Spleen (tissue), 7 donors: Measurements from ENCODE around the gene PICK1.

Experiments
- POLR2A ChIP-seq, 3 donors: fragments of 450-650 bp; IDR thresholded peaks; one replicate each; pipeline ENCODE4 v1.5.1; 2017; ENCODE audit warnings: antibody characterized with exemption in 3 of 3, mild to moderate bottlenecking in 1 of 3
- TF ChIP-seq, protein P1 (sequence below), 11 experiments: fragments of 200-600 bp in 7 of 11; fragments of 450-650 bp in 4 of 11; sonication (generic) in 4 of 11; IDR thresholded peaks in 8 of 11; conservative IDR thresholded peaks in 3 of 11; 1 replicate in 7 of 11; 2 replicates in 4 of 11; pipeline versions ENCODE4 v1.4.0 to v1.8.0; 2016 to 2021; ENCODE audit warnings: antibody characterized with exemption in 11 of 11, inconsistent platforms in 4 of 11, mild to moderate bottlenecking in 1 of 11
- donor health status: DM: no; HTN: no; CAD: no; lungs with moderate emphysema.
- donor health status: DM: no; HTN: no; CAD: no.
- donor health status: DM: no; HTN: no; CAD: no.

DNA sequence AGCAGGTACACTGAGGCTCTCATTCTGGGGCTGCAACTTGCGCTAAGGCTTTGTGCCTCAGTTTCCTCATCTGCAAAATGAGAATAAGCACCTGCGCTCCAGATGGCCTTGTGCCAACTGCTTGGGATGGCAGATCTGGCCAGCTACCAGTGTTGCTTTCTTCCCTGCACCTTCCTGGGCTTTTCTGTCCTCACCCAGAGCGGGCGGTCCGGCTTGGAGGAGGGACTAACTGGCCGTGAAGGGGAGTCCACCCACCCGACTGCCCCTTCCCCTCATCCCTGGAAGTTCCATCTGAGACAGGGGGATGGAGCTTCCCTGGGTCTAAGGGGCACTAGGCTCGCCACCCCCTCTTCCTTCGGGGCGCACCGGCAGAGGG, 23.3 kb downstream of the PICK1 start:
- TF ChIP-seq, protein P1, sequence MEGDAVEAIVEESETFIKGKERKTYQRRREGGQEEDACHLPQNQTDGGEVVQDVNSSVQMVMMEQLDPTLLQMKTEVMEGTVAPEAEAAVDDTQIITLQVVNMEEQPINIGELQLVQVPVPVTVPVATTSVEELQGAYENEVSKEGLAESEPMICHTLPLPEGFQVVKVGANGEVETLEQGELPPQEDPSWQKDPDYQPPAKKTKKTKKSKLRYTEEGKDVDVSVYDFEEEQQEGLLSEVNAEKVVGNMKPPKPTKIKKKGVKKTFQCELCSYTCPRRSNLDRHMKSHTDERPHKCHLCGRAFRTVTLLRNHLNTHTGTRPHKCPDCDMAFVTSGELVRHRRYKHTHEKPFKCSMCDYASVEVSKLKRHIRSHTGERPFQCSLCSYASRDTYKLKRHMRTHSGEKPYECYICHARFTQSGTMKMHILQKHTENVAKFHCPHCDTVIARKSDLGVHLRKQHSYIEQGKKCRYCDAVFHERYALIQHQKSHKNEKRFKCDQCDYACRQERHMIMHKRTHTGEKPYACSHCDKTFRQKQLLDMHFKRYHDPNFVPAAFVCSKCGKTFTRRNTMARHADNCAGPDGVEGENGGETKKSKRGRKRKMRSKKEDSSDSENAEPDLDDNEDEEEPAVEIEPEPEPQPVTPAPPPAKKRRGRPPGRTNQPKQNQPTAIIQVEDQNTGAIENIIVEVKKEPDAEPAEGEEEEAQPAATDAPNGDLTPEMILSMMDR (IDR thresholded peaks at IDR 0.05 in 8 of 11, conservative IDR thresholded peaks at IDR 0.05 in 3 of 11) = no peak
- TF ChIP-seq POLR2A (IDR thresholded peaks at IDR 0.05) = no peak
